Parathyroid adenoma (tissue), 2 donors: ENCODE results near the gene RPUSD4.

ENCODE experiments used
- H2AFZ ChIP-seq: fragments of 300-600 bp; sonication (generic); one replicate; pipeline ENCODE4 v1.7.0; 2017; ENCODE audit warnings: antibody characterized with exemption, mild to moderate bottlenecking
- H3K27ac ChIP-seq: fragments of 300-600 bp; sonication (generic); one replicate; pipeline ENCODE4 v1.7.0; 2017
- H3K27me3 ChIP-seq: fragments of 300-600 bp; sonication (generic); one replicate; pipeline ENCODE4 v1.7.0; 2017; ENCODE audit warnings: low read length; ENCODE audit not compliant: control insufficient read depth, insufficient read depth
- H3K36me3 ChIP-seq: fragments of 300-600 bp; sonication (generic); one replicate; pipeline ENCODE4 v1.7.0; 2017; ENCODE audit warnings: low read length; ENCODE audit not compliant: control insufficient read depth, insufficient read depth
- H3K4me1 ChIP-seq: fragments of 300-600 bp; sonication (generic); one replicate; pipeline ENCODE4 v1.7.0; 2017; ENCODE audit warnings: control low read depth
- H3K4me2 ChIP-seq: fragments of 300-600 bp; sonication (generic); one replicate; pipeline ENCODE4 v1.7.0; 2017; ENCODE audit warnings: low read length
- H3K4me3 ChIP-seq: fragments of 300-600 bp; sonication (generic); one replicate; pipeline ENCODE4 v1.7.0; 2017; ENCODE audit warnings: low read depth, low read length
- H3K79me2 ChIP-seq: fragments of 300-600 bp; sonication (generic); one replicate; pipeline ENCODE4 v1.7.0; 2017; ENCODE audit warnings: control low read depth
- H3K9ac ChIP-seq: fragments of 300-600 bp; sonication (generic); one replicate; pipeline ENCODE4 v1.7.0; 2017; ENCODE audit warnings: mild to moderate bottlenecking
- H3K9me3 ChIP-seq: fragments of 300-600 bp; sonication (generic); one replicate; pipeline ENCODE4 v1.7.0; 2017; ENCODE audit warnings: low read length; ENCODE audit not compliant: control insufficient read depth
- CTCF ChIP-seq: fragments of 300-600 bp; sonication (generic); IDR thresholded peaks from one replicate; pipeline ENCODE4 v1.7.0; 2017; ENCODE audit warnings: antibody characterized with exemption, mild to moderate bottlenecking
- donor health status: primary hyperparathyroidism.

Gene RPUSD4

GRCh38 chr11:126176853-126177470 lies 34.5 kb downstream of the RPUSD4 start:
- no peak for TF ChIP-seq CTCF
- H3K79me2 ChIP-seq: no peaks in the 10 kb centered on the region
- no peaks in the 10 kb centered on the region for H3K9me3 ChIP-seq
- H3K9ac ChIP-seq: no peak overlapping the region
- no peaks in the 10 kb centered on the region for H3K36me3 ChIP-seq
- no peaks in the 10 kb centered on the region for H3K27me3 ChIP-seq
- H3K4me2 ChIP-seq: no peak overlapping the region
- no peak overlapping the region for H3K27ac ChIP-seq
- no peak overlapping the region for H3K4me3 ChIP-seq
- H2AFZ ChIP-seq: no peak overlapping the region
- no peaks in the 10 kb centered on the region for H3K4me1 ChIP-seq

DNA sequence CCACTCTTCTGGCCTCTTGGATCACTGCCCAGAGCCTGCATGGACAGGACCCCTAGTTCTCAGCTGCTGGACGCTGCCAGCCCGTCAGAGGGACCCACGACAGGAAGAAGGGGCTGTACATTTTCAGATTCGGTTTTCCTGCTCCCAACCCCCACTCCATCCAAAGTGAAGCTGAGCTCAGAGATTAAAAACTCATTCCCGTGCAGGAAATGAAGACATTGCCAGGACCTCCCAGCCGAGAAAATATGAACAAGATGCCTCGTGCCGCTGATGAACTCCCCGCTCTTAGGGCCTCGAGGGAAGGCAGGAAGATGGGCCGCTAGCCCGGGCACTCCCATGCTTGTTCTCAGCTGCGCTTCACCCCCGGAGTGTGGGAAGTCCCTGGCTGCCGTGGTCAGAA lies 36.1 kb downstream of the RPUSD4 start:
- Histone ChIP-seq H3K4me3 (no peak overlapping the region), H3K9ac (no peak overlapping the region), H3K9me3 (no peaks in the 10 kb centered on the region), H3K27ac (no peak overlapping the region), H2AFZ (no peak overlapping the region), H3K4me2 (no peak overlapping the region), H3K27me3 (no peaks in the 10 kb centered on the region), H3K4me1 (no peaks in the 10 kb centered on the region), H3K79me2 (no peaks in the 10 kb centered on the region), H3K36me3 (no peaks in the 10 kb centered on the region)
- TF ChIP-seq CTCF: no peak

DNA sequence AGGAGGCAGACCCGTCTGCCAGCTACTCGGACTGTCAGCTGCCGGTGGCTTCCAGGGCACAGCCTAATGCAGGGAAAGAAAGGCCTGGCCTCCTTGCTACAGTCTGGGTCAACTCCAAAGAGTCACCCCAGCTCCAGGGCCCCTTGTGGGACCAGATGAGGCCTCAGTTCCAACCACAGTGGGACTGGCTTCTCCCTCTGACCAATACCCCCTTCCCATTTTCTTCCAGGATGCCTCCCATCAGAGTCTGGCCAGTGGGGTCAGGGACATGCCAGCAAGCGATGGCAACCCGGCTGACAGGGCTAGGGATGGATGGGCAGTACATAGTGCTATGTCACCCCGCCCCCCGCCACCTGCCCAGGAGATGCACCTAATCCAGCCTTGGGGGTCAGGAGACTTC lies 36.6 kb downstream of the RPUSD4 start:
- no peak overlapping the region for H3K4me3 ChIP-seq
- no peaks in the 10 kb centered on the region for H3K9me3 ChIP-seq
- no peak for TF ChIP-seq CTCF
- H3K4me2 ChIP-seq: no peak overlapping the region
- no peaks in the 10 kb centered on the region for H3K27me3 ChIP-seq
- no peak overlapping the region for H3K9ac ChIP-seq
- H3K27ac ChIP-seq: no peak overlapping the region
- no peaks in the 10 kb centered on the region for H3K4me1 ChIP-seq
- no peaks in the 10 kb centered on the region for H3K79me2 ChIP-seq
- H3K36me3 ChIP-seq: no peaks in the 10 kb centered on the region
- no peak overlapping the region for H2AFZ ChIP-seq

DNA sequence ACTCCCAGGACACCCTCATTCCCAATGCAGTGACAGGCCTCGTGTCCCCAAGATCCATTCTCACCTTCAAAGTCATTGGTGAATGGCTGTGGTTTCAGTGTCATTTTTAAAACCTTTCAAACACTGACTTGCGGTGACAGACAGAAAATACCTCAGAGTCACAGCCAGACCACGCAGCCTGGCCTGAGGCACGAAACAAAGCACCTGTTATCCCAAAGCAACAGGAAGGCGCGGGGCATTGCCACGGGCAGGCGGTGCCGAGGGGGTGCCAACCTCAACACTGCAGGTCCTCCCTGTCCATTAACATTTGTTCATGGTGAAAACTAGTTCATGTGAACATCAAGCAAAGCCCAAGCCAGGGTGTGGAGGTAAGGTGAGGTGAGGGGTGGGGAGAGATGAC lies 38.2 kb downstream of the RPUSD4 start:
- Histone ChIP-seq H3K27me3 (no peaks in the 10 kb centered on the region), H3K4me1 (no peaks in the 10 kb centered on the region), H3K79me2 (no peaks in the 10 kb centered on the region), H3K27ac (no peak overlapping the region), H3K4me2 (no peak overlapping the region), H2AFZ (no peak overlapping the region), H3K9ac (no peak overlapping the region), H3K9me3 (no peaks in the 10 kb centered on the region), H3K36me3 (no peaks in the 10 kb centered on the region), H3K4me3 (no peak overlapping the region)
- no peak for TF ChIP-seq CTCF

GRCh38 chr11:126172596-126173038 lies 38.8 kb downstream of the RPUSD4 start:
- H3K4me2 ChIP-seq: no peak overlapping the region
- H3K27ac ChIP-seq: no peak overlapping the region
- no peaks in the 10 kb centered on the region for H3K79me2 ChIP-seq
- H3K4me3 ChIP-seq: no peak overlapping the region
- TF ChIP-seq CTCF: no peak
- no peak overlapping the region for H2AFZ ChIP-seq
- H3K4me1 ChIP-seq: no peaks in the 10 kb centered on the region
- H3K27me3 ChIP-seq: no peaks in the 10 kb centered on the region
- no peaks in the 10 kb centered on the region for H3K9me3 ChIP-seq
- no peak overlapping the region for H3K9ac ChIP-seq
- H3K36me3 ChIP-seq: no peaks in the 10 kb centered on the region
